HepG2 (cell line): Measurements from ENCODE around the gene LGALS4. TPM values are rescaled to one million over a fixed set of nuclear protein-coding genes. Genes with fewer than 3 reads are reported as not detected.

Experiments
- AGO2 ChIP-seq: fragments of 200-400 bp; formaldehyde crosslinking; optimal IDR thresholded peaks from 2 replicates; pipeline ENCODE3; 2017; ENCODE audit warnings: mild to moderate bottlenecking, low read depth, low read length, moderate library complexity
- DNMT1 ChIP-seq: sonication (generic); formaldehyde crosslinking; IDR thresholded peaks from 2 replicates; pipeline ENCODE4 v1.5.1; 2020; ENCODE audit warnings: mild to moderate bottlenecking, missing genetic modification reagents
- EED ChIP-seq: sonication (generic); formaldehyde crosslinking; IDR thresholded peaks from 2 replicates; pipeline ENCODE4 v1.5.0; 2020; ENCODE audit warnings: mild to moderate bottlenecking, missing genetic modification reagents
- FLYWCH1 ChIP-seq: sonication (generic); formaldehyde crosslinking; IDR thresholded peaks from 2 replicates; pipeline ENCODE4 v1.8.1; 2023; ENCODE audit warnings: mild to moderate bottlenecking, missing genetic modification reagents
- GABPB1 ChIP-seq: IDR thresholded peaks from 2 replicates; pipeline ENCODE4 v1.6.1; 2016; ENCODE audit warnings: mild to moderate bottlenecking, missing genetic modification reagents, moderate library complexity, missing compliant biosample characterization
- IRF2 ChIP-seq: IDR thresholded peaks from 2 replicates; pipeline ENCODE4 v1.6.1; 2018; ENCODE audit warnings: missing genetic modification reagents, missing compliant biosample characterization
- MLX ChIP-seq: IDR thresholded peaks from 2 replicates; pipeline ENCODE4 v1.6.1; 2016
- PCBP1 ChIP-seq: fragments of 200-400 bp; formaldehyde crosslinking; IDR thresholded peaks from 2 replicates; pipeline ENCODE4 v1.6.1; 2017; ENCODE audit warnings: mild to moderate bottlenecking, low read depth, low read length, borderline replicate concordance
- RXRA ChIP-seq: sonication (generic); formaldehyde crosslinking; IDR thresholded peaks from 2 replicates; pipeline ENCODE4 v1.5.1; 2020; ENCODE audit warnings: missing genetic modification reagents
- ZNF143 ChIP-seq: sonication (generic); formaldehyde crosslinking; IDR thresholded peaks from 2 replicates; pipeline ENCODE4 v1.4.0; 2020; ENCODE audit warnings: missing genetic modification reagents
- ZNF264 ChIP-seq: sonication (generic); formaldehyde crosslinking; IDR thresholded peaks from 2 replicates; pipeline ENCODE4 v1.4.0; 2020; ENCODE audit warnings: missing genetic modification reagents
- ZNF337 ChIP-seq: sonication (generic); formaldehyde crosslinking; IDR thresholded peaks from 2 replicates; pipeline ENCODE4 v1.5.1; 2020; ENCODE audit warnings: missing genetic modification reagents, low read depth, mild to moderate bottlenecking, borderline replicate concordance
- ZNF350 ChIP-seq: sonication (generic); formaldehyde crosslinking; IDR thresholded peaks from 2 replicates; pipeline ENCODE4 v1.4.0; 2020; ENCODE audit warnings: mild to moderate bottlenecking, low read depth, missing genetic modification reagents, borderline replicate concordance
- ZNF367 ChIP-seq: sonication (generic); formaldehyde crosslinking; IDR thresholded peaks from 2 replicates; pipeline ENCODE4 v1.4.0; 2020; ENCODE audit warnings: missing genetic modification reagents, borderline replicate concordance
- ZNF577 ChIP-seq: sonication (generic); formaldehyde crosslinking; IDR thresholded peaks from 2 replicates; pipeline ENCODE4 v1.4.0; 2020; ENCODE audit warnings: mild to moderate bottlenecking, low read depth, missing genetic modification reagents, borderline replicate concordance
- ZNF788 ChIP-seq: sonication (generic); formaldehyde crosslinking; IDR thresholded peaks from 2 replicates; pipeline ENCODE4 v1.5.0; 2020; ENCODE audit warnings: mild to moderate bottlenecking, missing genetic modification reagents, borderline replicate concordance
- ZSCAN30 ChIP-seq: sonication (generic); formaldehyde crosslinking; IDR thresholded peaks from 2 replicates; pipeline ENCODE4 v1.5.0; 2020; ENCODE audit warnings: mild to moderate bottlenecking, missing genetic modification reagents
- polyA plus RNA-seq, 8 experiments: library from polyadenylated mRNA; depleted of rRNA in 3 of 8; stranded (reverse) in 7 of 8; unstranded in 1 of 8; fragments of >200 nt; fragmentation: Illumina TruSeq in 4 of 8; extraction: Trizol in 4 of 8; gene quantifications; 2 replicates each; pipeline versions ENCODE4 v1.2.1 to v1.2.3, GENCODE V29; 2011 to 2016; ENCODE audit warnings: low read depth in 4 of 8, missing spikeins in 1 of 8, mixed read lengths in 1 of 8; ENCODE audit not compliant: insufficient read depth in 1 of 8
- total RNA-seq, 5 experiments: library from RNA; depleted of rRNA; stranded (reverse); fragments of >200 nt; fragmentation: Illumina TruSeq; extraction: Trizol; gene quantifications; 2 replicates each; pipeline ENCODE4 v1.2.3, GENCODE V29; 2016; ENCODE audit warnings: low read depth in 1 of 5
- TF ChIP-seq, protein P1 (sequence below): sonication (generic); formaldehyde crosslinking; IDR thresholded peaks from 2 replicates; pipeline ENCODE4 v1.8.1; 2023; ENCODE audit warnings: mild to moderate bottlenecking, moderate library complexity, missing genetic modification reagents
- TF ChIP-seq, protein P2 (sequence below): sonication (generic); formaldehyde crosslinking; IDR thresholded peaks from 2 replicates; pipeline ENCODE4 v1.8.0; 2023; ENCODE audit warnings: mild to moderate bottlenecking, missing genetic modification reagents
- TF ChIP-seq, protein P3 (sequence below): sonication (generic); formaldehyde crosslinking; IDR thresholded peaks from 2 replicates; pipeline ENCODE4 v1.5.0; 2020; ENCODE audit warnings: missing genetic modification reagents

Gene LGALS4
- total and polyA plus RNA-seq, 2 of the 13 experiments (the other 11 are each of a cell fraction or from before 2014, with no cell fraction given), result 0.24 to 0.71 TPM

GRCh38 chr19:38849860-38850435, 37.2 kb upstream of the LGALS4 start, which contains the start of gene HNRNPL (continued):
- TF ChIP-seq, protein P1, sequence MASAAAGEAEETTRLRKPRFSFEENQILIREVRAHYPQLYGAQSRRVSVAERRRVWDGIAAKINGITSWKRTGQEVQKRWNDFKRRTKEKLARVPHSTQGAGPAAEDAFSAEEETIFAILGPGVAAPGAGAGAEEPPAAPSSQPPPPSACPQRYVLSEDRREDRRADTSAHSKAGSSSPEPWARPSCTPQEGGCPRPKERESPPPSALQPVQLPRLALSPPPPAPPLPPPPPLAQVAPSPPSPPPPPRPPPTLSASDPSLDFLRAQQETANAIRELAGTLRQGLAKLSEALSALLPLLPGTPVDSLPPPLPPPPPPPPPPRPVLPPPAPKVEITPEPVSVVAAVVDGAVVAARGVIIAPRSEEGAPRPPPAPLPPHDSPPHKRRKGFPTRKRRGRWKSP (CRISPR knock-in tag), result no peak
- no peak for TF ChIP-seq ZNF367 (CRISPR knock-in tag)
- TF ChIP-seq, protein P2, sequence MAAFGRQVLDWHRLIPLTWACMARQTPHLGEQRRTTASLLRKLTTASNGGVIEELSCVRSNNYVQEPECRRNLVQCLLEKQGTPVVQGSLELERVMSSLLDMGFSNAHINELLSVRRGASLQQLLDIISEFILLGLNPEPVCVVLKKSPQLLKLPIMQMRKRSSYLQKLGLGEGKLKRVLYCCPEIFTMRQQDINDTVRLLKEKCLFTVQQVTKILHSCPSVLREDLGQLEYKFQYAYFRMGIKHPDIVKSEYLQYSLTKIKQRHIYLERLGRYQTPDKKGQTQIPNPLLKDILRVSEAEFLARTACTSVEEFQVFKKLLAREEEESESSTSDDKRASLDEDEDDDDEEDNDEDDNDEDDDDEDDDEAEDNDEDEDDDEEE, result no peak
- no peak for TF ChIP-seq FLYWCH1 (CRISPR knock-in tag)
- TF ChIP-seq GABPB1 (CRISPR knock-in tag), result peak; percentile 82
- no peak for TF ChIP-seq EED (CRISPR knock-in tag)
- TF ChIP-seq ZNF264, result no peak
- TF ChIP-seq DNMT1 (CRISPR knock-in tag), result no peak
- TF ChIP-seq MLX (CRISPR knock-in tag), result no peak
- no peak for TF ChIP-seq ZSCAN30 (CRISPR knock-in tag)
- 0 out of 2 replicates have a peak, but pooled peaks have one; percentile 22 for TF ChIP-seq ZNF143
- peak; percentile 76; the same call in 1 of the 2 replicates for TF ChIP-seq ZNF788
- TF ChIP-seq, protein P3, sequence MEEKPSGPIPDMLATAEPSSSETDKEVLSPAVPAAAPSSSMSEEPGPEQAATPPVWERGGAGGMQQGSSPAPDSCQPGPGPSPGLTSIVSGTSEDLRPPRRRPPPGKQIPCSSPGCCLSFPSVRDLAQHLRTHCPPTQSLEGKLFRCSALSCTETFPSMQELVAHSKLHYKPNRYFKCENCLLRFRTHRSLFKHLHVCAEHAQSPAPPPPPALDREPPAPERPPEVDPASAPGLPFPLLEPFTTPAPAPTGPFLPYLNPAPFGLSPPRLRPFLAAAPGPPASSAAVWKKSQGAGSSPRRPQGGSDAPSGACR, result peak; percentile 38; the same call in 1 of the 2 replicates
- no peak for TF ChIP-seq ZNF350
- no peak for TF ChIP-seq ZNF337 (CRISPR knock-in tag)
- TF ChIP-seq RXRA (CRISPR knock-in tag), result no peak
- 0 out of 2 replicates have a peak, but pooled peaks have one; percentile 3 for TF ChIP-seq IRF2 (CRISPR knock-in tag)
- TF ChIP-seq AGO2, result no peak
- TF ChIP-seq PCBP1, result peak; percentile 89; the same call in 1 of the 2 replicates
- no peak for TF ChIP-seq ZNF577 (CRISPR knock-in tag)
